ENCODE results near the gene SND1.
A peak's percentile ranks its signal among the peaks of the same experiment; 100 is the strongest.

SND1 gene

GRCh38 chr7:127946111-127946510, 294.1 kb downstream of the SND1 start:
- no peak for FAIRE-seq
- TF ChIP-seq, protein P1, sequence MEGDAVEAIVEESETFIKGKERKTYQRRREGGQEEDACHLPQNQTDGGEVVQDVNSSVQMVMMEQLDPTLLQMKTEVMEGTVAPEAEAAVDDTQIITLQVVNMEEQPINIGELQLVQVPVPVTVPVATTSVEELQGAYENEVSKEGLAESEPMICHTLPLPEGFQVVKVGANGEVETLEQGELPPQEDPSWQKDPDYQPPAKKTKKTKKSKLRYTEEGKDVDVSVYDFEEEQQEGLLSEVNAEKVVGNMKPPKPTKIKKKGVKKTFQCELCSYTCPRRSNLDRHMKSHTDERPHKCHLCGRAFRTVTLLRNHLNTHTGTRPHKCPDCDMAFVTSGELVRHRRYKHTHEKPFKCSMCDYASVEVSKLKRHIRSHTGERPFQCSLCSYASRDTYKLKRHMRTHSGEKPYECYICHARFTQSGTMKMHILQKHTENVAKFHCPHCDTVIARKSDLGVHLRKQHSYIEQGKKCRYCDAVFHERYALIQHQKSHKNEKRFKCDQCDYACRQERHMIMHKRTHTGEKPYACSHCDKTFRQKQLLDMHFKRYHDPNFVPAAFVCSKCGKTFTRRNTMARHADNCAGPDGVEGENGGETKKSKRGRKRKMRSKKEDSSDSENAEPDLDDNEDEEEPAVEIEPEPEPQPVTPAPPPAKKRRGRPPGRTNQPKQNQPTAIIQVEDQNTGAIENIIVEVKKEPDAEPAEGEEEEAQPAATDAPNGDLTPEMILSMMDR (IDR thresholded peaks at IDR 0.05; ENCODE audit: insufficient read depth, missing control alignments) = no peak
- DNase-seq (ENCODE audit: insufficient read length, low spot score) = no peak

GRCh38 chr7:127946847-127947246, 294.9 kb downstream of the SND1 start:
- TF ChIP-seq, protein P1 (IDR thresholded peaks at IDR 0.05; ENCODE audit: insufficient read depth, missing control alignments) = no peak
- FAIRE-seq (no peak), DNase-seq (ENCODE audit: insufficient read length, low spot score) (no peak)

GRCh38 chr7:127948312-127948711, 296.3 kb downstream of the SND1 start:
- TF ChIP-seq, protein P1 (IDR thresholded peaks at IDR 0.05; ENCODE audit: insufficient read depth, missing control alignments) = no peak
- peak; percentile 77 for FAIRE-seq
- no peak for DNase-seq (ENCODE audit: insufficient read length, low spot score)

- TF ChIP-seq, protein P1 (IDR thresholded peaks at IDR 0.05; ENCODE audit: insufficient read depth, missing control alignments) = no peak
- no peak for DNase-seq (ENCODE audit: insufficient read length, low spot score)
- FAIRE-seq = no peak
These were observed 296.9 kb downstream of the SND1 start for GRCh38 chr7:127948930-127949329.

GRCh38 chr7:127949769-127950222, 297.8 kb downstream of the SND1 start:
- FAIRE-seq (no peak), DNase-seq (ENCODE audit: insufficient read length, low spot score) (no peak)
- TF ChIP-seq, protein P1 (IDR thresholded peaks at IDR 0.05; ENCODE audit: insufficient read depth, missing control alignments) = no peak

DNA sequence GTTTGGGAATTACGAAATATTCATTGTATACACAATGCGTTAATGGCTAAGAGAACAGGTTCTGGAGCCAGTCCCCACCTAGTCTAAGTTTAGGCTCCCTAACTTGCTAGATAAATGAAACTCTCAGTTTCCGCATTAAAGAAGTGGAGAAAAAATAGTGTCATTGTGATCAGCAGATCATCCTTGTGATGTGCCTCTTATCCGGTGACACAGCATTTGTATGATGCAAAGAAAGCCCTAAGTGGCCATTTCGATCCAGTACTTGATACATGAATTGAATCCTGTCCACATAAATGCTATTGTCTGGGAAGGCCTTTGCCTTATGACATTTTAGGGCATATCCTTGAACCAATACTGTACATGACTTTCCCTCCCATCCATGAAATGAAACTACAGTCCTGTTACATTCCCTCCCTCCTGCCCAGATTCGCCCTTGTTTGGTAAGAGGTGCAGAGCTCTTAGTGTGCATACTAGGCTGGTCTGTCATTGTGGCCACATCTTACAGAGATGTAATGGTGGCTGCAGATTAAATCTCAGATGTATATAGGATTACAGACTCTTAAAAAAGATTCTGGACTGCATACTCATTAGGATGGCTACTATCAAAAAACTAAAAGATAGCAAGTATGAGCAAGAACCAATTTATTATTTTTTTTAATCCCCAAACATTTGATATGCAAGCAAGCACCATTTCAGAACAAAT, 298.4 kb downstream of the SND1 start:
- FAIRE-seq (no peak), DNase-seq (ENCODE audit: insufficient read length, low spot score) (no peak)
- TF ChIP-seq, protein P1 (IDR thresholded peaks at IDR 0.05; ENCODE audit: insufficient read depth, missing control alignments) = no peak

All from D721Med (cell line).